Nephron (organoid): ENCODE data around the gene CNTN1.

Experiments
- H3K27ac Mint-ChIP-seq, 3 experiments: 2 replicates each; pipeline ENCODE4 v1.8.0; 2020; ENCODE audit warnings: mixed read lengths in 3 of 3, mild to moderate bottlenecking in 2 of 3, moderate library complexity in 1 of 3
- H3K27me3 Mint-ChIP-seq: 2 replicates; pipeline ENCODE4 v1.8.0; 2021; ENCODE audit warnings: low read depth, mild to moderate bottlenecking, moderate library complexity, mixed read lengths
- H3K36me3 Mint-ChIP-seq: 2 replicates; pipeline ENCODE4 v1.8.0; 2020; ENCODE audit warnings: low read depth, mixed read lengths
- H3K4me1 Mint-ChIP-seq: 2 replicates; pipeline ENCODE4 v1.8.0; 2020; ENCODE audit warnings: mixed read lengths
- H3K4me3 Mint-ChIP-seq, 3 experiments: 2 replicates each; pipeline ENCODE4 v1.8.0; 2020; ENCODE audit warnings: mild to moderate bottlenecking in 3 of 3, mixed read lengths in 3 of 3, moderate library complexity in 2 of 3
- H3K9me3 Mint-ChIP-seq: 2 replicates; pipeline ENCODE4 v1.8.0; 2020; ENCODE audit warnings: mixed read lengths
- TF ChIP-seq, protein P1 (sequence below), 3 experiments: fragments of 200-600 bp; sonication (generic); IDR thresholded peaks; one replicate each; pipeline ENCODE4 v1.5.0; 2021; ENCODE audit warnings: antibody characterized with exemption in 3 of 3; ENCODE audit not compliant: unreplicated experiment in 3 of 3

The CNTN1 gene

DNA sequence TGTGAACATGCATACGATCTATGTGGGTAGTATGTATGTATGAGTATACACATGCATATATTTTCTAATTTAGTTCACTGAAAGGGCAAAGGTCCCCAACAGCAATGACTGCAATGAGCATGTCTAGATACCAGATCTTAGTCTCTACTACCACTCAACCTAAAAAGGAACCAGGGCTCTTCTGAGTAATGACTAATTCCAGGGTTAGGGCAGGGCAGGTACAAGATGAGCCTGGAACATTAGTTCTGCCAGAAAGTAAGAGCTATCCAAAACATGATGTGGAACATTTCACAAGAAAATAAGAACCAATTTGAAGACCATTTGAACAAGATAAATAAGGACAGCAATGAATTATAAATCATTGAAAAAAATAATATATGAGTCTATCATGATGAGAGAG is 404.6 kb downstream of the CNTN1 start:
- TF ChIP-seq, protein P1, sequence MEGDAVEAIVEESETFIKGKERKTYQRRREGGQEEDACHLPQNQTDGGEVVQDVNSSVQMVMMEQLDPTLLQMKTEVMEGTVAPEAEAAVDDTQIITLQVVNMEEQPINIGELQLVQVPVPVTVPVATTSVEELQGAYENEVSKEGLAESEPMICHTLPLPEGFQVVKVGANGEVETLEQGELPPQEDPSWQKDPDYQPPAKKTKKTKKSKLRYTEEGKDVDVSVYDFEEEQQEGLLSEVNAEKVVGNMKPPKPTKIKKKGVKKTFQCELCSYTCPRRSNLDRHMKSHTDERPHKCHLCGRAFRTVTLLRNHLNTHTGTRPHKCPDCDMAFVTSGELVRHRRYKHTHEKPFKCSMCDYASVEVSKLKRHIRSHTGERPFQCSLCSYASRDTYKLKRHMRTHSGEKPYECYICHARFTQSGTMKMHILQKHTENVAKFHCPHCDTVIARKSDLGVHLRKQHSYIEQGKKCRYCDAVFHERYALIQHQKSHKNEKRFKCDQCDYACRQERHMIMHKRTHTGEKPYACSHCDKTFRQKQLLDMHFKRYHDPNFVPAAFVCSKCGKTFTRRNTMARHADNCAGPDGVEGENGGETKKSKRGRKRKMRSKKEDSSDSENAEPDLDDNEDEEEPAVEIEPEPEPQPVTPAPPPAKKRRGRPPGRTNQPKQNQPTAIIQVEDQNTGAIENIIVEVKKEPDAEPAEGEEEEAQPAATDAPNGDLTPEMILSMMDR (IDR thresholded peaks at IDR 0.05; ENCODE audit: unreplicated experiment in 3 of 3), result no peak
- H3K9me3 Mint-ChIP-seq, result peaks cover 10% of the 10 kb centered on the region
- H3K27ac Mint-ChIP-seq, result no peak overlapping the region
- no peaks in the 10 kb centered on the region for H3K4me1 Mint-ChIP-seq
- H3K36me3 Mint-ChIP-seq, result no peaks in the 10 kb centered on the region
- no peak overlapping the region for H3K4me3 Mint-ChIP-seq
- H3K27me3 Mint-ChIP-seq, result no peaks in the 10 kb centered on the region

DNA sequence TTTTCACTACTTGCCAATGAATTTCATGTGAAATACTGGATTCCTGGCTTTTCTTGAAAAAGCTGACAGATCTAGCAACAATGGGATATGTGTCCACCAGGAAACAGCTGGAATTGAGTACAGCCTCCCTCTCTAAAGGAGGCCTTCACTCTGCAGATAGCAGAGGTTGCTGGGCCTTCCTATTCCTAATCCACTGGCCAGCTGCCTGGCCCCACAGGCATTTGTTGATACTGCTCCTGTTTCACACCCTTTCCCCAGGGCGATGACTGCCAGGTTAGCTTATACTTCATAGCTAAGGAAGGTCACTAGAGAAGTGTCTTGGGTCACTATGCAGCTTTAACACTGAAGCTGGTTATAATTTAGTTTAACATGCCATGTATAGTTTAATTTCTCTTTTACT is 408.3 kb downstream of the CNTN1 start:
- Mint-ChIP-seq H3K27ac (no peak overlapping the region), H3K27me3 (no peaks in the 10 kb centered on the region), H3K9me3 (no peaks in the 10 kb centered on the region), H3K36me3 (no peaks in the 10 kb centered on the region), H3K4me1 (no peaks in the 10 kb centered on the region), H3K4me3 (no peak overlapping the region)
- TF ChIP-seq, protein P1 (IDR thresholded peaks at IDR 0.05; ENCODE audit: unreplicated experiment in 3 of 3), result no peak

DNA sequence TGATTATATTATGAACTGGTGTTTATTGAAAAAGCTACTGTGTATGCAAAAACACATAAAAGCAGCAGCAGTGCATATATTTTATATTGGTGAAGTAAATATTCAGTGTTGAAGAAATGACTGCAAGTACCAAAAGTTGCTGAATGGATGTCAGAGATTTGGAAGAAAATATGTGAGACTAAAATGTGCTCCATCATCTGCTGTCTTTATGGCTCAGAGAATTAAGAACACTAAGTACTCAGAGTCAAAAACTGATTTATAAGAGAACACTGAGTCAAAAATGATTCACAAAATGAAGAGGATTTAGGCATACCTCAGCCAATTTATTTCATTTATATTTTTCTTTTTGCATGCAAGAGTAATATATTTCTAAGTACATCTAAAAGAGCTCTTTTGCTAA is 409.6 kb downstream of the CNTN1 start:
- Mint-ChIP-seq H3K36me3 (no peaks in the 10 kb centered on the region), H3K4me3 (no peak overlapping the region), H3K9me3 (no peaks in the 10 kb centered on the region), H3K27me3 (no peaks in the 10 kb centered on the region), H3K27ac (no peak overlapping the region), H3K4me1 (no peaks in the 10 kb centered on the region)
- TF ChIP-seq, protein P1 (IDR thresholded peaks at IDR 0.05; ENCODE audit: unreplicated experiment in 3 of 3), result no peak

DNA sequence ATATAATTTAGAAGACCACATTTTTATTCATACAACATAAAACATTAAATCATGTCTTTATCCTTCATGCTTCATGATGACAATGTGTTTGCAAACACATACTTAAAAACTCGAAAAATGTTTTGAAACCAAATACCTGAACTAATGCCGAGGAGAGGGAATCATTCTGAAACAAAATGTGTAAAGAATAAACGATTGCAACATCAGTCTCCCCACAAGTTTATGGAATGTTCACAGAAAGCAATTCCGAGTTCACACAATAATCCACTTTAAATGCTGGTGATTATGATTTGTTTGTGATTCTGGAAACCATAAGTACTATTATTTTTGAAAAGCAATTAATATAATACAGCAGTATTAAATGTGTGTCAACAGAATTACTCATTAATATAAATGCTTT is 411.4 kb downstream of the CNTN1 start:
- H3K9me3 Mint-ChIP-seq, result peaks cover 3% of the 10 kb centered on the region
- H3K4me1 Mint-ChIP-seq, result peaks cover 17% of the 10 kb centered on the region
- no peak overlapping the region for H3K27ac Mint-ChIP-seq

DNA sequence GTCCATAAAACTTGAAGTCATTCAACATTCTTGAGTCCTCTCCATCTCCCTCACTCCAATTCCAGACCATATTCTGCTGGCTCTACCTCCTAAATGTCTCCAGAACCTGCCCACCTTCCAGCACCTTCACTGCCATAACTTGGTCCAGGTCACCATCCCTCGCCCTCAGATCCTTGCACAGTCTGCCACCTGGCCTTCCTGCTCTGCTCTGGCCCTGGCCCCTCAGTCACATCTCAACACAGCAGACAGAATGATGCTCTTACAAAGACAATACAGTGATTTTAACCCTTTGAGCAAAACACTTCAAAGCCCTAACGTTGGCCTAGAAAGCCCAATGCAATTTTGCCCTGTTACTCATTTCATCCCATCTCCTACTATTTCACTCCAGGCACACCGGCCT is 414.1 kb downstream of the CNTN1 start:
- Mint-ChIP-seq H3K4me1 (peaks cover 25% of the 10 kb centered on the region), H3K27ac (no peak overlapping the region), H3K9me3 (peaks cover 3% of the 10 kb centered on the region), H3K27me3 (no peaks in the 10 kb centered on the region), H3K4me3 (no peak overlapping the region), H3K36me3 (no peaks in the 10 kb centered on the region)
- TF ChIP-seq, protein P1 (IDR thresholded peaks at IDR 0.05; ENCODE audit: unreplicated experiment in 3 of 3), result no peak

More for the DNA sequence above, 411.4 kb downstream of the CNTN1 start:
- Mint-ChIP-seq H3K27me3 (no peaks in the 10 kb centered on the region), H3K36me3 (no peaks in the 10 kb centered on the region), H3K4me3 (no peak overlapping the region)
- TF ChIP-seq, protein P1 (IDR thresholded peaks at IDR 0.05; ENCODE audit: unreplicated experiment in 3 of 3), result no peak

DNA sequence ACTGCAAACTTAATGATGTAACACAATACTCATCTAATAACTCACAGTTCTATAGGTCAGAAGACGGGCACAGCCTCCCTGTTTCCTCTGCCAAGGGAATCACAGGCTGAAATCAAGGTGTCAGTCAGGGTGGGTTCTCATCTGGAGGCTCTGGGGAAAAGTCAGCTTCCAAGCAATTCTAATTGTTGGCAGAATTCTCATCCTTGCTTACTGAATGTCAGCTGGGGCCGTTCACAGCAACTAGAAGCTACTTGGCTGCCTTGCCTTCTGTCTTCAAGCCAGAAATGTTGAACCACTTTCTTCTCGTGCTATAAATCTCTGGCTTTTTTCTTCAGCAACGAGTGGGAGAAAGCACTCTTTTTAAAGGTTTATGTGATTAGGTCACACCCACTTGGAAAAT is 415.8 kb downstream of the CNTN1 start:
- H3K27me3 Mint-ChIP-seq, result no peaks in the 10 kb centered on the region

More for the DNA sequence above, 415.8 kb downstream of the CNTN1 start:
- Mint-ChIP-seq H3K27ac (peak overlapping the region; percentile 21 to 78 (median 22)), H3K36me3 (no peaks in the 10 kb centered on the region), H3K4me3 (peak overlapping the region in 1 of 3 experiments; percentile 21), H3K4me1 (peaks cover 25% of the 10 kb centered on the region), H3K9me3 (peaks cover 3% of the 10 kb centered on the region)
- TF ChIP-seq, protein P1 (IDR thresholded peaks at IDR 0.05; ENCODE audit: unreplicated experiment in 3 of 3), result no peak
